Peyer's patch (tissue), 4 donors: Measurements from ENCODE around the gene PARD3B.

ENCODE experiments used
- CTCF ChIP-seq, 6 experiments: fragments of 450-650 bp in 4 of 6; fragments of 200-600 bp in 2 of 6; sonication (generic) in 1 of 6; IDR thresholded peaks; one replicate each; pipeline ENCODE4 v1.5.1; 2017 to 2019; ENCODE audit warnings: antibody characterized with exemption in 6 of 6, mild to moderate bottlenecking in 3 of 6, moderate library complexity in 1 of 6
- POLR2A ChIP-seq, 2 donors: fragments of 450-650 bp; IDR thresholded peaks; one replicate each; pipeline ENCODE4 v1.5.1; 2017; ENCODE audit warnings: antibody characterized with exemption in 2 of 2, mild to moderate bottlenecking in 2 of 2, moderate library complexity in 2 of 2

GRCh38 chr2:205189301-205189700 lies 644.0 kb downstream of the PARD3B start:
- no peak for TF ChIP-seq CTCF (IDR thresholded peaks at IDR 0.05)
- TF ChIP-seq POLR2A (IDR thresholded peaks at IDR 0.05): no peak
